DMS153 (cell line): ENCODE results near the gene CDC42EP4.
A peak's percentile ranks its signal among the peaks of the same experiment; 100 is the strongest.
"Not testable (repeated sequence)": the region's sequence is repeated elsewhere in the genome, so short reads cannot be mapped to it uniquely, and the experiment has no call there.

Experiments used
- DNase-seq: peaks from one replicate; lab custom pipeline; 2025; lab: John Stamatoyannopoulos, UW

CDC42EP4 gene

DNA sequence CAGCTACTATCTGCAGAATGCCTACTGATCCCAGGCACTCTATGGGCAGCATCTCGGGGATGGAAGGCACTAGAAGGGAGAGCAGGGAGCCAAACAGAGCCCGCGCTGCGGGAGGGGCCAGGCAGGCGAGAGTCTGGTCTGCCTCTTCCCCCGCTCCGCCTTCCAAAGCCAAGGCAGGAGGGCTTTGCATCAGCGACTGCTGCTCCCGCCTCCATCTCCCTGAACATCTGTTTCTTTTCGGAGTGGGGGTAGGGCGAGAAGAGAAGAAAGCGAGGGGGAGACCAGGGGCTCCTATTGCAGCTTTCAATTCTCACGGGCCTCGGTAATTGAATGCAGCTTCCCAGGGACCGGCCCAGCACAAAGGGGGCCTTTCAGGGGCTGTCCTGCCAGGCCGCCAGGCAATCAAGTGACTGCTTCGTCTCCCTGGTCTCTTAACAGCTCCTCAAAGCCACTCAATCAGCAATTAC is 31.4 kb upstream of the CDC42EP4 start:
- no peak for DNase-seq

GRCh38 chr17:73342541-73343167 is 30.9 kb upstream of the CDC42EP4 start:
- DNase-seq: no peak

GRCh38 chr17:73342050-73342522 is 30.3 kb upstream of the CDC42EP4 start:
- peak; percentile 59 for DNase-seq

- peak; percentile 59 for DNase-seq
Observed at GRCh38 chr17:73341350-73342049, 29.7 kb upstream of the CDC42EP4 start.

GRCh38 chr17:73340093-73340596 is 28.3 kb upstream of the CDC42EP4 start:
- no peak for DNase-seq

DNA sequence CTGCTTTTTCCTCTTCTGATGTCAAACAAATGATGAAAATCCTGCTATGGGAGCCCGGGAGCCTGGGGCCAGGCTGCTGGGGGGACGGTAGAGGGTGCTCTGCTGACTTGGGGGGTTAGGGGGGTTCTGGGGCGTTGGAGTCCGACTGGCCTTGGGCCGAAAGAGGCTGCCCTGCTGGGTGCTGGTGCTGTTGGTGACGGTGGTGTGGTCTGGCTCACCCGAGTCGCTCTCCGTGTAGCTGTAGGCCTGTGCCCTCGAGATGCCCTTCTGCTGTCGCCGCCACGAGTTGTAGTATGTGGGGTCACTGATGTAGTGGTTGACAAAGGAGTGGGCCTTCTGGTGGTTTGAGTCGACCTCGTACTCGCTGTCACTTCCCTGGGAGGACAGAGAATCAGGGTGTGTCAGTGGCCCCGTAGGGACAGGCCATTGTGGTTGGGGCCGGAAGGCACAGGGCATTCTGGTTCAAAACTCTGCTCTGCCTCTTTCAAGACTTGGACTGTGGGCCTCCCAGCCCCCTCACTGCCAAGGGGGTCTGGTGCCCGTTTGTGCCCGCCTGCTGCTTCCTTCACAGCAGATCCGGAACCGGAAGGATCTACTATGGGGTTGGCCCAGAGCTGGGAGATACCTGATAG is 26.9 kb upstream of the CDC42EP4 start:
- no peak for DNase-seq

- no peak for DNase-seq
Observed at GRCh38 chr17:73338050-73338521, 26.3 kb upstream of the CDC42EP4 start.

- no peak for DNase-seq
Observed at GRCh38 chr17:73337330-73337710, 25.5 kb upstream of the CDC42EP4 start.

GRCh38 chr17:73336408-73337329 is 24.9 kb upstream of the CDC42EP4 start:
- DNase-seq: no peak

DNA sequence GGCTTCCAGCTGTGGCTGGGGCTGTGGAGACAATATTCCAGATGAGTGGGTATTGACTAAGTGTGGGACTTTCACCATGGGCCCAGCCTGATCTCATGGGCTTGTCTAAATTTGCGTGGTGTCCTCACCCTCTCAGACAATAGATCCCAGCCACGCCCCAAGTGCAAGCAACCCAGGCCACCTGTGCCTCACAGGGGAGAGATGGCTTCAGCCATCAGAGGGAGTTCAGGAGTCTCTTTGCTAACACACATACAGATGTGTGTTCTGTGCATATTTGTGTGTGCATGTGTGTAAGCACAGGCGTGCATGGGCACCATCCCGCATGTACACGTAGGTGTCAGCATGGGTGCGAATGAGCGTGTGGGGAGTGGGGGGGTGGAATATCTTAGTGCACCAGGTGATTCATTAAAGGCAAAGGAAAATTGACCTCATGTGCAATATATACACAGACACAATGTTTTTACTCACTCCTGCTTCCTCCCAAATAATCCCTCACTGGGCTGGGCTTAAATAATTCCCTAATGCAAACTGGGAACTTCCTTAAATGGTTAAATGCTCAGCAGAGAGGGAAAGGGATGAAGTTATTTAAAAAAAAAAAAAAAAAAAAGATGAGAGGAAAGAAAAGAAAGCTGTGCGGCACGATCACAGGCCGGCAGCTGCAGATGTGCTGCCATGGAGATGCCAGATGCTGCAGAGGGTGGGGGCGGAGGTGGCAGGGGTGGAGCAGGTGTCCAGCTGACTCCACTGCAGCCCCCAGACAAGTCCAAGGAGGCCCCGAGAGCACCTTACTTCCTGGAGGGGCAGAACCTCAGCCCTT is 24.0 kb upstream of the CDC42EP4 start:
- peak; percentile 60 for DNase-seq

GRCh38 chr17:73334771-73335513 is 23.1 kb upstream of the CDC42EP4 start:
- DNase-seq: peak; percentile 40

GRCh38 chr17:73333445-73333844 is 21.6 kb upstream of the CDC42EP4 start:
- not testable (repeated sequence) for DNase-seq

GRCh38 chr17:73331060-73331459 is 19.3 kb upstream of the CDC42EP4 start:
- no peak for DNase-seq

DNA sequence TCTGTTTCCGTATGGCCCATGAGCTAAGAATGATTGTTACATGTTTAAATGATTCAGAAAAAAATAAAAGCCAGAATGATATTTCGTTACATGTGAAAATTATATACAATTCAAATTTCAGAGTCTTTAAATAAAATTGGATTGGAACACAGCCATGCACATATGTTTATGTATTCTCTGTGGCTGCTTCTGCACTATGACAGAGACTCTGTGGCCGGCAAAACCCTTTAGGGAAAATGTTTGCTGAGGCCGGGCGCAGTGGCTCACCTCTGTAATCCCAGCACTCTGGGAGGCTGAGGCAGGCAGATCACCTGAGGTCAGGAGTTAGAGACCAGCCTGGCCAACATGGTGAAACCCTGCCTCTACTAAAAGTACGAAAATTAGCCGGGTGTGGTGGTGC is 15.9 kb upstream of the CDC42EP4 start:
- no peak for DNase-seq

- DNase-seq: no peak
Observed at GRCh38 chr17:73325527-73325842, 13.7 kb upstream of the CDC42EP4 start.

- DNase-seq: no peak
Observed at GRCh38 chr17:73324711-73325526, 13.1 kb upstream of the CDC42EP4 start.

DNA sequence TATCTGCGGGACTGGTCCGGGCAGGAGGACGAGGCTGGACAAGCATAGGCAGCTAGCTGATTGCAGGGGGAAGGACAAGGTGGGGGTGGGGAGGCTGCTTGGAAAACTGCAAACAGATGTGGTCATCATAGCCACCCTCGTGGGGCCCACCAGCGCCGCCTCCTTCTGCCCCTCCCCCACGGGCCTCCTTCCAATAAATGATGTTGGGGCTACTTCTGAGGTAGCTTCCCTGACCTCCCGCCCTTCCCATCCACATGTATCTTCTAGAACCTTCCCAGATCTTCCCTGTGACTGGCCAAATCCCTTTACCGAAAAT is 12.3 kb upstream of the CDC42EP4 start:
- no peak for DNase-seq

DNA sequence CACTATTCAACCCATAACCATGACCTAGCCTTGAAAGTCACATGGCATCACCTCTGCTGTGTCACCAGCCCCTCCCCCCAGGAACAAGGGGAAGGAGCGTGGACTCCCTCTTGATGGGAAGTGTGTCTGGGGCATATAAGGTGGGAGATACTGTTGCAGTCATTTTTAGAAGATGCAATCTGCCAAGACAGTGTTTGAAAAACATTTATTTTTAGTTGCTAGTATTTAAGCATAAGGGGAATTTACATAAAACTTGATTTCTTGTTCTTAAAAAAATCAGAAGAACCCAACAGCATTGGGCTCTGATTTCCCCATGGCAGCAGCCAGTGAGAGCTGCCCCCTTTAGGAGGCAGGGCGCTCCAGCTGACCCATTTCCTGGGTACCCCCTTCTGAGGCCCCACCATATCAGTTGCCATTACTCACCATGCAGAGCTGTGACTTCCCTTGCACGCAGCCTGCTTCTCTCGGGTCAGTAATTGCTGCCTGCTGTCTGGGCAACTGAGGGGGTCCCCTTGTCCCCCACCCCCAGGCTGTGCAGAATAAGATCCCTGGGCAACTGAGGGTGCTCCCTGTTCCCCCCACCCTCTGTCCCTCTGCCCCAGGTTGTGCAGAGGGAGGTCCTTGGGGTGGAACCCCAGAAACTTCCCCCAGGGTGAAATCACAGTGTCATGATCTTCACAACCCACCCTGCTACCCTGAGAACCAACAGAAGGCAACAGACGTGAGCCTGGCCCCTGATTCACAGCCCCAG is 11.8 kb upstream of the CDC42EP4 start:
- no peak for DNase-seq
